Adipocyte (in vitro differentiated cells): ENCODE measurements around the gene IFT80.
A peak's percentile ranks its signal among the peaks of the same experiment; 100 is the strongest.

Experiments used
- DNase-seq: peaks from one replicate; pipeline ENCODE4 v3.0.0-alpha.2; 2015; ENCODE audit warnings: low read depth
- H3K27me3 ChIP-seq: replicated peaks from 2 replicates; pipeline ENCODE4 v1.7.0; 2013; ENCODE audit warnings: mild to moderate bottlenecking, low read length, moderate library complexity; ENCODE audit not compliant: control insufficient read depth, insufficient read depth
- H3K36me3 ChIP-seq: 2 replicates; pipeline ENCODE4 v1.7.0; 2013; ENCODE audit warnings: low read length, mild to moderate bottlenecking, moderate library complexity; ENCODE audit not compliant: control insufficient read depth, insufficient read depth, severe bottlenecking
- H3K4me1 ChIP-seq: 2 replicates; pipeline ENCODE4 v1.7.0; 2013; ENCODE audit warnings: mild to moderate bottlenecking, low read length, moderate library complexity; ENCODE audit not compliant: control insufficient read depth, insufficient read depth
- H3K4me3 ChIP-seq: 2 replicates; pipeline ENCODE4 v1.7.0; 2013; ENCODE audit warnings: mild to moderate bottlenecking, low read length, moderate library complexity
- H3K9ac ChIP-seq: 2 replicates; pipeline ENCODE4 v1.7.0; 2013; ENCODE audit warnings: mild to moderate bottlenecking, low read length, moderate library complexity
- H3K9me3 ChIP-seq: 2 replicates; pipeline ENCODE4 v1.7.0; 2013; ENCODE audit warnings: mild to moderate bottlenecking, low read length, moderate library complexity; ENCODE audit not compliant: control insufficient read depth

The IFT80 gene

DNA sequence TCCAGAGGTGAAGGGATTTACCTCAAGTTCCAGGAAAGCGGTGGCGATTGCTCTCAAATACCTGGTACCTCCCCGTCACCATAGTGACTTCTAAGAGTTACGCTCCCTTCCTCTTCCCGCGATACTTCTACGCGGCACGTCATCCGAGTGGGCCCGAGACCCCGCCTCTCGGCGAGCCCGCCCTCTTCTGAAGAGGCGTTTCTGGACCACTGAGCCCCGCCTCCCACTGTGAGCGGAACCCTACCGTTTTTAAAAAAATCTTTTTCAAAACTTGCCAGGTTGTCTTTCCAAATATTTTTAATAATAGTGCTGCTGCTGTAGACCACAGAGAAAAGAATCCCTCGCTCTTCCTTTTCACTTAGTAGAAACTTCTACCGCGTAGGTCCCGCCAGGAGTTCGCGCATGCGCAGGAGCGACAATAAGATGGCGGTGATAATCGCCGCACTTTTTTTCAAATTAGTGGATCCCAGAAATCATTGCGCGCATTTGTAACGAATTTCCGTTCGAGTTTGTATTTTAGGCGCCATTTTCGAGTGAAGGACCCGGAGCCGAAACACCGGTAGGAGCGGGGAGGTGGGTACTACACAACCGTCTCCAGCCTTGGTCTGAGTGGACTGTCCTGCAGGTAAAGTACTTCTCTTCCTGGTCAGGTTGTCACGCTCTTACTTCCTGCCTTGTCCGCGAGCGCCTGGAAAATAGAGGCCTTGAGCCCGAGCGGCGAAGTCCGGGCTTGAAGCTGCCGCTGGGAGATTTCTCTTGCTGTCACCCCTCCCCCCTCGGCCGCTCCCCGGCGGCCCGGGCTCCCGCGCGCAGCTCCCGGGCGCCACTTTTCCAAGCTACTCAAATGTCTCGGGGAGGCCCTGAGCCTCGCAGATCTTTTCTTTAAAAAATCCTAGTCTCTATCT, at the start of gene IFT80, which contains the start of gene SMC4:
Gene IFT80 (minus strand): TSS at position 101 of the 905 bp plus-strand sequence. CDS start 14,625 bp downstream, outside the sequence.
Gene SMC4 (plus strand): TSS at position 526 of the 905 bp plus-strand sequence. CDS start 1,177 bp downstream, outside the sequence.
- Histone ChIP-seq H3K4me3 (peak within 1 kb of the TSS; percentile 98), H3K27me3 (no peaks in the 10 kb centered on the region), H3K36me3 (no peaks in the 10 kb centered on the region), H3K4me1 (peaks cover 41% of the 10 kb centered on the region), H3K9me3 (no peaks in the 10 kb centered on the region), H3K9ac (peak within 1 kb of the TSS; percentile 92)
- DNase-seq: peak; percentile 98

DNA sequence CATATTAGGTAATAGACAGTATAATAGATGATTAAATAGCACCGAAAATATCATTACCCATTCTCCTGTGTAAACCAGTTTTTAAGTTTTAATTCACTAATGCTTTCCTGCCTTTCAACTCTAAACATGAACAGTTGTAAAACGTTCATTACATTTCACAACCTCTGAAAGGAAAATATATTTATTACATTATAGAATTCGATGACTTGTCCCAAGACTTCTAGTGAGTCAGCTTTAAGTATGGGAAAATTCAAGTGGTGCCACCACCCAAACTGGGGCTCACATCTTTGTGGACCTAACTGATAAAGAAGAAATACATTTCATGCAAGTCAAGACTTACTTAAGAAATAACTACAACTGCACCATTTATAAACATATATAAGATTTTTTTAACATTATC, 48.5 kb upstream of the IFT80 start:
- no peak overlapping the region for H3K4me3 ChIP-seq

DNA sequence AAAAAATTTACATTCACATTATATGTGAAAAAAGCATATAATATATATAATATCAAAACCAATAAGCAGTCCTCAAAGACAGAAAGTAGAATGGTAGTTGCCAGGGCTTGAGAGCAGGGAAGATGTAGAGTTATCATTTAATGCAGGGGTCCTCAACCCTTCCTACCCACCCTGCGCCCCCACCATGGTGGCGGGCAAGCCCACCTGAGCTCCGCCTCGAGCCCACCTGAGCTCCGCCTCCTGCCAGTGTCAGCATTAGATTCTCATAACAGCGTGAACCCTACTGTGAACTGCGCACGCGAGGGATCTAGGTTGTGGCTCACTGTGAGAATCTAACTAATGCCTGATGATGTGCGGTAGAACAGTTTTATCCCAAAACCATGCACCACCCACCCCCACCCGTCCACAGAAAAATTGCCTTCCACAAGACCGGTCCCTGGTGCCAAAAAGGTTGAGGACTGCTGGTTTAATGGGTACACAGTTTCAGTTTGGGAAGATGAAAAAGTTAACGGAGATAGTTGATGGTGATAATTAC, 47.6 kb upstream of the IFT80 start:
- no peaks in the 10 kb centered on the region for H3K27me3 ChIP-seq
- peaks cover 36% of the 10 kb centered on the region for H3K4me1 ChIP-seq
- DNase-seq: no peak
- no peak overlapping the region for H3K9ac ChIP-seq
- no peaks in the 10 kb centered on the region for H3K36me3 ChIP-seq
- no peak overlapping the region for H3K4me3 ChIP-seq
- no peaks in the 10 kb centered on the region for H3K9me3 ChIP-seq

More for the DNA sequence above, 48.5 kb upstream of the IFT80 start:
- peaks cover 34% of the 10 kb centered on the region for H3K4me1 ChIP-seq
- peak; percentile 57 for DNase-seq
- no peak overlapping the region for H3K9ac ChIP-seq
- H3K36me3 ChIP-seq: no peaks in the 10 kb centered on the region
- no peaks in the 10 kb centered on the region for H3K27me3 ChIP-seq
- no peaks in the 10 kb centered on the region for H3K9me3 ChIP-seq

DNA sequence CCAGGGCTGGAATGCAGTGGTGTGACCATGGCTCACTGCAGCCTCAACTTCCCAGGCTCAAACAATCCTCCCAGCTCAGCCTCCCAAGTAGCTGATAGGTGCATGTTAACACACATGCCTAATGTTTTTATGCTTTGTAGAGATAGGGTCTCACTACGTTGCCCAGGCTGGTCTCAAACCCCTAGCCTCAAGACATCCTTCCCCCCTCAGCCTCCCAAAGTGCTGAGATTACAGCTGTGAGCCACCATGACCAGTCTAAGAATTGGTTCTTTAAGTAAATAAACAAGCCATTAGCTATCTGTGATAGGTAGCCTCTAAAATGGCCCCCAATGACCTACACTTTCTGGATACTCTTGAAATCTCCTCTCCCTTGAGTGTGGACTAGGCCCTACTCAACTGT, 46.8 kb upstream of the IFT80 start:
- no peak for DNase-seq
- Histone ChIP-seq H3K4me3 (no peak overlapping the region), H3K4me1 (peaks cover 33% of the 10 kb centered on the region), H3K9ac (no peak overlapping the region), H3K36me3 (no peaks in the 10 kb centered on the region), H3K9me3 (no peaks in the 10 kb centered on the region), H3K27me3 (no peaks in the 10 kb centered on the region)

DNA sequence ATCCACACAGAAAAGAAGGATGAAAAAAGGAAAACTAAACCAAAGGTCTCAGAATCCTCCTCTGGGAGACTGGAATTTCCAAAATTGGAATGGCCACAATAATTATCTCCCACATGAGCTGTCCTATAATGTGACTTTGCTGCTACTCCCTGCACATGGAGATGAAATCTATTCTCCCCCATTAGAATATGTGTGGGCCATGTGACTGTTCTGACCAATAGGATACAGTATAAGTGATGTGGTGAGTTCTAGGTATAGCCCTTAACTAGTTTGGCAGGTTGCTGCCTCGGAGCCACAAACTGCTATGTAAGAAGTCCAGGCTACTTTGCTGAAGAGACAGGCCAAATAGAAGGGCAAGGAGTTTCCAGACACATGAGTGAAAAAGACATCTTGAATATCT, 45.4 kb upstream of the IFT80 start:
- Histone ChIP-seq H3K4me1 (peaks cover 18% of the 10 kb centered on the region), H3K4me3 (no peak overlapping the region), H3K36me3 (no peaks in the 10 kb centered on the region), H3K27me3 (no peaks in the 10 kb centered on the region), H3K9ac (no peak overlapping the region), H3K9me3 (no peaks in the 10 kb centered on the region)
- DNase-seq: no peak

DNA sequence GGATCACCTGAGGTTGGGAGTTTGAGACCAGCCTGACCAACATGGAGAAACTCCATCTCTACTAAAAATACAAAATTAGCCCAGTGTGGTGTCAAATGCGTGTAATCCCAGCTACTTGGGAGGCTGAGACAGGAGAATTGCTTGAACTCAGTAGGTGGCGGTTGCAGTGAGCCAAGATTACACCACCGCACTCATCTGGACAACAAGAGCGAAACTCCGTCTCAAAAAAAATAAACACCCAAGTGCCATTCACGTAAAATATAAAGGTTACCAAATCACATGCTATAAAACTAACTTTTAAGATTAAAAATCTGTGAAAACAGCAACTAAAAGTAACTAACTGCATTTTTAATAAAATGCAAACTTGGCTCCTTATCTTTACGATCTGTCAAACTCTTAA, 41.7 kb upstream of the IFT80 start:
- Histone ChIP-seq H3K27me3 (no peaks in the 10 kb centered on the region), H3K36me3 (no peaks in the 10 kb centered on the region), H3K9ac (no peak overlapping the region), H3K9me3 (no peaks in the 10 kb centered on the region), H3K4me3 (no peak overlapping the region), H3K4me1 (peaks cover 4% of the 10 kb centered on the region)
- DNase-seq: no peak

DNA sequence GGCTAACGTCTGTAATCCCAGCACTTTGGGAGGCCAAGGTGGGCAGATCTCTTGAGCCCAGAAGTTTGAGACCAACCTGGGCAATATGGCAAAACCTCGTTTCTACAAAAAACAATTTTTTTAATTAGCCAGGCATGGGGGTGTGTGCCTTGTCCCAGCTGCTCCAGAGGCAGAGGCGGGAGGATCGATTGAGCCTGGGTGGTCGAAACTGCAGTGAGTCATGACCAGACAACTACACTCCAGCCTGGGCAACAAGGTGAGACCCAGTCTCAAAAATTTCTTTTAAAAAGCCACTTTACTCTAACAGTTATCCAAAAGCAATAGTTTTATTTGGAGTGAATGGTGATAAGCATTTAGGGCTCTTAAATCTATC, 38.0 kb upstream of the IFT80 start:
- no peak for DNase-seq
- no peak overlapping the region for H3K9ac ChIP-seq
- H3K4me1 ChIP-seq: peaks cover 15% of the 10 kb centered on the region
- peaks cover 17% of the 10 kb centered on the region for H3K36me3 ChIP-seq
- H3K9me3 ChIP-seq: no peaks in the 10 kb centered on the region
- H3K4me3 ChIP-seq: no peak overlapping the region
- H3K27me3 ChIP-seq: no peaks in the 10 kb centered on the region

DNA sequence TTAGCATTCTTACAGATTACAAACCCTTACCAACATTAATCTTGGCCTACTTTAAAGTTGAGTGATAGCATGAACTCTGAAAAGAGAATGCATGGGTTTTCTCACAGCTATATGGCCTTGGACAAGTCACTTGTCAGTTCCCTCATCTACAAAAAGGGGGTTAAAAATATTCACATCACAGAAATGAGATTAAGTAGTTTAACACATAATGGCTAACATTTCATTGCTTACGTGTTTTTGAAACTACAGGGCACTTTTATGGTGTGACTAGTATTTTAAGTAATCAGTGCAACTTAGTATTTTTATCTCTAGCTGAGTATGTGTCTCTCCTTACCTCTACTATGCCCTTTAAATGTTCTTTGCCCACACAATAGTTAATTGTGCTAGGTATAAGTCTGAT, 36.7 kb upstream of the IFT80 start:
- Histone ChIP-seq H3K9ac (no peak overlapping the region), H3K27me3 (no peaks in the 10 kb centered on the region), H3K36me3 (peaks cover 30% of the 10 kb centered on the region), H3K4me3 (no peak overlapping the region), H3K9me3 (no peaks in the 10 kb centered on the region), H3K4me1 (peaks cover 12% of the 10 kb centered on the region)
- no peak for DNase-seq

DNA sequence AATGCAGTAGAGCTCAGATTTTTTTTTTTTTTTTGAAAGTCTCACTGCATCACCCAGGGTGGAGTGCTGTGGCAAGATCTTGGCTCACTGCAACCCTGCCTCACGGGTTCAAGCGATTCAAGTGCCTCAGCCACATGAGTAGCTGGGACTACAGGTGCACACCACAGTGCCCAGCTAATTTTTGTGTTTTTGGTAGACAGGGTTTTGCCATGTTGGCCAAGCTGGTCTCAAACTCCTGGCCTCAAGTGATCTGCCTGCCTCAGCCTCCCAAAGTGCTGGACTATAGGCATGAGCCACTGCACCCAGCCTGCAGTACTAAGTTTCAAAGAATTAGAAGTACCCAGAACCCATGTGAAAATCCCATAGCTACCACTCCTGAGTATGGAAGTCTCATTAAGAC, 36.1 kb upstream of the IFT80 start:
- no peak overlapping the region for H3K9ac ChIP-seq
- H3K9me3 ChIP-seq: no peaks in the 10 kb centered on the region
- H3K4me3 ChIP-seq: no peak overlapping the region
- H3K4me1 ChIP-seq: peaks cover 12% of the 10 kb centered on the region
- peaks cover 35% of the 10 kb centered on the region for H3K36me3 ChIP-seq
- no peak for DNase-seq
- H3K27me3 ChIP-seq: no peaks in the 10 kb centered on the region

DNA sequence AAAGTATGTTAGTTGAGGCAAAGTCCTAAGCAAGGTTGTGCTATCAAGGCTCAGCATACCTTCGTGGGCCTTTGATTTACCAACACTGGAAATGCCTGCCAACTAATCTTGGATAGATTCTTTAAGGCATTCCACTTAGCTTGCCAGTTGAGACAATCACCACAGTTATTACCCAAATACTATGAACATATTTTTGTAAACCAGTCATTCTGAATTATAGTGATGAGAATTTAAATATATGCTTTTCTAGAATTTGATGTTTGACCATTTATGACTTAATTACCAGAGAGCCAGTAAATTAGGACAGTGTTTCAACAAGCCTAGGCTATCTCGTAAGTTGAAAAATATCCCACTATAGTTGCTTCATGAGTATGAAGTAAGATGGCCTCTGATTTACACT, 35.0 kb upstream of the IFT80 start:
- no peak overlapping the region for H3K4me3 ChIP-seq
- H3K27me3 ChIP-seq: no peaks in the 10 kb centered on the region
- peak; percentile 75 for DNase-seq
- H3K9me3 ChIP-seq: no peaks in the 10 kb centered on the region
- peaks cover 12% of the 10 kb centered on the region for H3K4me1 ChIP-seq
- peaks cover 39% of the 10 kb centered on the region for H3K36me3 ChIP-seq
- H3K9ac ChIP-seq: no peak overlapping the region

DNA sequence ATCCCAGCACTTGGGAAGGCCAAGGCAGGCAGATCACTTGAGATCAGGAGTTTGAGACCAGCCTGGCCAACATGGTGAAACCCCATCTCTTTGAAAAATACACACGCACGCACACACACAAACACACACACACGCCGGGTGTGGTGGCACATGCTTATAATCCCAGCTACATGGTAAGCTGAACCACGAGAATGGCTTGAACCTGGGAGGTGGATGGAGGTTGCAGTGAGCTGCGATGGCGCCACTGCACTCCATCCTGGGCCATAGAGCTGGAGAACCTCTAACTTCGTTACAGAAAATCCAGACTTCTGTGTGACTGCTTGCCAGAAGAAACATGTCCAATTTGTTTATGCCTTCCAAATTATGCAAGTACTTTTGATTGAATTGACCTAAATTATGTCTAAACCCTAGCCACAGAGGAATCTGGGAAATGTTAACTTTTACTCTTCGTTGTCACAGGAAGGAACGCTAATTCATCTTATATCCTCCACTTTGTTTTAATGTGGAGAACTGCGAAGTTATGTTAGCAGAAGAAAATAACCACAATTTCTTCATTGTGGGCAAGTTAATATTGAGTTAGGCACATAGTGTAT, 28.9 kb upstream of the IFT80 start:
- Histone ChIP-seq H3K4me3 (no peak overlapping the region), H3K9ac (no peak overlapping the region), H3K27me3 (no peaks in the 10 kb centered on the region), H3K36me3 (peaks cover 76% of the 10 kb centered on the region), H3K9me3 (no peaks in the 10 kb centered on the region), H3K4me1 (no peaks in the 10 kb centered on the region)
- no peak for DNase-seq
